Putamen (tissue), 1 donor: ENCODE data around the gene SCYL1.
"Not testable (repeated sequence)": the region's sequence is repeated elsewhere in the genome, so short reads cannot be mapped to it uniquely, and the experiment has no call there.

Experiments
- DNase-seq: peaks from one replicate; pipeline ENCODE4 v3.0.0-alpha.2; 2016; ENCODE audit warnings: low spot score

The SCYL1 gene

DNA sequence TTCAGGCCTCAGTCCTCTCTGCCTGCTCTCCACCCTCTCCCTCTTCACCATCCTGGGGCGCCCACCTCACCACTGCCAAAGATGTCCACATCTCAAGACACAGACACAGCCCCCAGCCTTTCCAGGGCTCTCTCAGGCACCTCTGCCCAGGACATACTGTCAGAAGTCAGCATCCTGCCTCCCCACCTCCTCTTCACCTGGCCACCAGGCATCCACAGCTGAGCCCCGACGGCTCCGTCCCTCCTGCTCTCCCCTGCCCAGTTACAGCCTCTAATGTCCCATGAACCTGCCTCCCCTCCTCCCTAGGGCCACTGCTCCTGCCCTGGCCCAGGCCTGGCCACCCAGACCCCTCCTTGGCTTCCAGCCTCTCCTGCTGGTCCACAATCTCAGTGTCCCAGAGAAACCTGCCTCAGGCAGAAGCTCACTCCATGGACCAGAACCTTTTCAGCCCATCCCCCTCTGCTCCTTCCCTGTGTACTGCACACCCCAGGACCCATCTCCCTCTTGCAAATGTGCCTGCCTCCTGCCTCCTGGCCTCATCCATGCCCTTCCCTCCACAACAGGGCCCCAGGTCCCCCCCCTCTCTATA is 30.1 kb downstream of the SCYL1 start:
- DNase-seq: no peak

- no peak for DNase-seq
These were observed 30.9 kb downstream of the SCYL1 start for GRCh38 chr11:65555693-65556231.

DNA sequence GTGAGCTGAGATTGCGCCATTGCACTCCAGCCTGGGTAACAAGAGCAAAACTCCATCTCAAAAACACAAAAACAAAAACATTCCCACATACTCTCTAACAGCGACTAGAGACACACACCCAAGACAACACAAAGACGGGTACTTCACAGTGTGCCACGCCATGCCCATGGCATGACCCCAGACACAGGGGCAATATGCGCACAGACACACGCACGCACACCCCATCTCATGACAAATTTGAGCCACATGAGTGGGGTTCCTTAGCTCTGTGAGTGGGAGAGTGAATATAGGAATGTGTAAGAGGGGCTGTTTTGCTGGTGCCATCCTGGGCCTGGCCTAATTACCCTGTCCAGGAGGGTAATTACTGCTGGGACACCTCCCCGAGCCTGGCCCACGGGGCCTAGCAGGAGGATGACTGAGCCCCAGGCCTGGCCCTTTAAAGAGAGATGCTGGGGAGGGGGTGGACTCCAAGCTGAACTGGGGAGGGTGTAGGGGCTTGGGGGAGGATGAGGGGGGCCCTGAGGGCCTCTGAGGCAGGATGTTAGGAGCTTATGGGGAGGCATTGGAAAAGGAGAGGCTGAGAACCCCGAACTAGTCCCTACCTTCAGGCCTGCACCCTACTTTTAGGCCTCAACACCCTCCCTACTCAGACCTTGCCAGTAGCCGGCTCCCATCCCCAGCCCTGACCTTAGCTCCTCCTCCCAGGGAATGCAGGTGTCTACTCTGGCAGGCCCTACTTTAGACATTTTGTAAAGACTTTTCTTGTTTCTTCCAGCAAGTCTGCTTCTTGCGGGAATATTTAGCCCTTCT is 31.8 kb downstream of the SCYL1 start:
- no peak for DNase-seq

DNA sequence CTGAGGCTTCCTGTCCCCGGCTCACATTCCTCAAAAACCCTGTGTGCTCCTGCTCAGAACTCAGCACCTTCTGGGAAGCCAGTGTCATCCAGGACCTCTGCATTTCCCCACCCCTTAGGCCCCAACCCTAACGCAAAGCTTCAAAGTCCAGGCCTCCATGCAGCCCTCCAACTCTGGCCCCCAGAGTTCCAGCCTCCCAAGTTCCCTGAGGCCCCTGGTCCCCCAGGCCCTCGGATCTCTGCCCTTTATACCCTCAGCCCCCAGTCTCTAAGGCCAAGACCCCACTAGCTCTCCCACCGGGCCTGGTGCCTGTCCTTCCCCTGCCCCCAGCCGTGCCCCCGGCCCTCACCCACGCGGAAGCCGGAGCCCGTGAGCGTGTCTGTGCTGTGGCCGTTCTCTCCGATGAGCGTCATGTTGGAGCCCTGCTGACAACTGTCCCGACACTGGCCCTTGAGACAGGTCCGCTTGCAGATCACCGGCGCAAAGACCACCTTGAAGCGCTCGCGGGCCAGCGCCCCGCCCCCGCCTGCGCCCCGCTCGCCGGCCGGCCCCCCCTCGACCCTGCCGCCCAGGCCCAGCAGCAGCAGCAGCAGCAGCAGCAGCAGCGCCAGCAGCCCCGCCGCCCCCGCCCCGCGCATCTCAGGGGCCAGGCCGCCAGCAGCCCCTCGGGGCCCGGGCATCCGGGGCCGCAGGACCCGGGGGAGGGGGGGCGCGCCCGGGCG is 32.6 kb downstream of the SCYL1 start:
- DNase-seq: no peak

DNA sequence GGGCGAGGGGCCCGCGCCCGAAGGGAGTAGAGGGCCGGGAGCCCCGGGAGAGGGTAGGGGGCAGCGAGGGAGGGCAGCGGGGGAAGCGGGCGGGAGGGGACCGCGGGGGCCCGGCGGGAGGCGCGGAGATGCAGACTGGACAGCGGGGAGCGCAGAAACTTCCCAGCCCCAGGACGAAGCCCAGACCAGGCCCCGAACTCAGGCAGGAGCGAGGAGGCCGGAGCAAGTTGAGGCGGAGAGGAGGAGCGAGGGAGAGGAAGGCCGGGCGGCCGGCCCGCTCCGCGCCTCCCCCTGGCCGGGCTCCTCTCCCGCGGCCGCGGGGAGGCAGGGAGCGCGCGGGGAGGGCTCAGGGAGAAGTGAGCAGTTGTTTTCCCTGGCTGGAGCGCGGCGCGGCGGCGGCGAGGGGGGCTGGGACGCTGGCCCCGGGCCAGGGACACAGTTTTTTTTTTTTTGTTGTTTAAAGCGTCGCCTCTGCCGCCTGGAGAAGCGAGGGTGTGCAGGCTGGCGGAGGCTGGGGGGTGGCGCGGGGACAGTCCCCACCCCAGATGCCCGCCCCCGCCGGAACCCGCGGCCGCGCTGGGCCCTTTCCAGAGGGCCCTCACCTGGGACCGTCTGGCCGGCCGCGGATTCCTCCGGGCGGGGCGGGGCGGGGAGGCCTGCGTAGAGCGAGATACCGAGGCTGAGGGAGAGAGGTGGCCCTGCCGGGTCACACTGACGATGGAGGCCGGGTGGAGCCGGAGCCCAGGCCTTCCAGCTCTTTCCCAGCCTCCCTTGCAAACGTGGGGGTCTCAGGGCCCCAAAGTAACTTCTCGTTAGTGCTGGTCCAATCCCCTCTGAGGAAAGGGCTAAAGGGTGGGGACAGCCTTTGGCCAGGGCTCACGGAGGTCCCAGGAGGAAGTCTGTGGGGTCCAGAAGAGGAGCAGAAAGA is 33.4 kb downstream of the SCYL1 start, which contains the start of gene LTBP3:
Gene LTBP3 (minus strand): TSS at position 358 of the 928 bp plus-strand sequence. CDS start 400 bp downstream, outside the sequence.
- DNase-seq: peak; percentile 92

DNA sequence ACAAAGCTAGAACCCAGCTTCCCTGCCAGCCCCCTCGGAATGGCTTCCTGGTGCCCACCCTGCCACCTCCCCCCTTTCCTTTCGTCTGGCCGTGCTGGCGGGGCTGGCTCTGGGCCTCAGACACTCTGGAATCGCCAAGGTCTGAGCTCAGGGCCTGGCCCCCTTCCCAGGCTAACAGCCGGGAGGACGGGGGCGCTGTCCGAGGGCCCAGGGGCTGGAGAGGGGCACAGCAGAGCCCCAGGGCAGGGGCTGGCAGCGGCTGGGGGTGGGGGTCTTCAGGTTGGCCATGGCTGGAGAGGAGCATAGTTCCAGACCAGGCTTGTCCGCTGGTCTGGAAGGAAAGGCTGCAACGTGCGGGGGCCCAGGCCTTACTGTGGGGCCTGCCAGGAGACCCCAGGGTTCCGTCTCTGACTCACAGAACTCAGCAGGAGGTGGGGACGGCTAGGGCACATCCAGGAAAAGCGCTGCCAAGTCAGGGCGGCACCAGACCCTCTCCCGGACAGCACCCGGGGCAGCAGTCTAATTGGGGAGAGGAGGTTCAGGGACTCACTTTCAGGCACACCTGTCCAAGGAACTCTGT is 34.1 kb downstream of the SCYL1 start:
- peak; percentile 83 for DNase-seq

GRCh38 chr11:65559535-65559934 is 34.7 kb downstream of the SCYL1 start:
- no peak for DNase-seq

DNA sequence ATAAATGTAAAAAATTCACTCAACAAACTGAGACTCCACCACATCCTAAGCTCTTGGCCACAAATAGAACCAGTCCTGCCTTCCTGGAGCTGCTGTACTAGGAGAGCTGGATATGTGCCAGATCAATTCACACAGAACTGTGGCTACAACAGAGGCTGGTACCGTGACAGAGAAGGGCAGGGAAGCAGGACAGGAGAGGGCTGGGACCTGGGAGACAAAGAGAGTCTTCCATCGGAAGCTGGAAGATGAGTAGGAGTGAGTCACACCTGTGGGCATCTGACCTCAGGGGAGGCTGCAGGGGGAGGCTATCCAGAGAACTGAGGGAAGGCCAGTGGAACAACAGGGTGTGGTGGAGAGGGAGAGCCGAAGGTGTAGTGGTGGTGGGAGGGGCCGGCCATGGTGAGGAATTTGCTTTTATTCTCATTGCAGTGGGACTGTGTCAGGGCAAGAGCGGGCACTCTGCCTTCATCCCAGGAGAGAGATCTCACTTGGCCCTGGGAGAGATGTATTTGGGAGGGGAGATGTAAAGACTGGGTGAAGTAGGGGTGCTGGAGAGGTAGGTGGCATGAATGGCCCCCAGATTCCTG is 35.2 kb downstream of the SCYL1 start:
- no peak for DNase-seq

DNA sequence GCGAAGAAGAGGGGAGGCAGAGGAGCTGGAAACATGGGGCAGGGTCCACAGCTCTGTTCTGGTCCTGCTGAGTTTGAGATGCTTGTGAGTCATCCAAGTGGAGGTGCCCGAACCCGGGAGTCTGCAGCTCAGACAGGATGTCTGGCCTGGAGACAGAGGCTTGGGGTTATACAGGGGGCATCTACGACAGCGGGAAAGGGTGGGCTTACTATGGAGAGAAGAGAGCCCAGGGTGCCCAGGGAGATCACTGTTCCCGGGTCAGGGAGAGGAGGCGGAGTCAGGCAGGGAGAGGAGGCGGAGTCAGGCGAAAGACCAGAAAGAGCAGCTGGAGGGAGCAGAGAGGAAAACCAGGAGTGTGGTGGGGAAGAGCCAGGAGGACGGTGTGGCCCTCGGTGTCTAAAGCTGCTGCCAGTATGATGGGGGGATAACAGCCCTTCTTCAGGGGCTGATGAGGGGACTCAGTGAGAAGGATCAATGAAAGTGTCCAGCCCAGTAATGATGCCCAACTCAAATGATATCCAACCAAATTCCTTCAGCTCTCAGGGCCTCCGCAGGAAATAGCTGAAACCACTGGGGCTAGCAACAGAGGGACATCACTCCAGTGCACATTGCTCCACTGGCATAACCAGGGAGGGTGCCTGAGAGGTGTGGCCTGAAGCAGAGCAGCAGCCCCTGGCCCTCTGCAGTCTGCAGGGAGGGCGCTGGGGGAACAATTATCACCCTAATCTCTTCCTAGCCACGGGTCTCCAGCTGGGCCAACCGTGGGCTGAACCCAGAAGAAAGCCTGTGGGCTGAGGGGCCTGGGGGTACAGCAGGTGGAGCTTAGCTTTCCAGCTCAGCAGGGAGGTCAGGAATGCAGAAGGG is 35.9 kb downstream of the SCYL1 start:
- DNase-seq: peak; percentile 51

GRCh38 chr11:65562020-65562419 is 37.1 kb downstream of the SCYL1 start:
- DNase-seq: no peak

DNA sequence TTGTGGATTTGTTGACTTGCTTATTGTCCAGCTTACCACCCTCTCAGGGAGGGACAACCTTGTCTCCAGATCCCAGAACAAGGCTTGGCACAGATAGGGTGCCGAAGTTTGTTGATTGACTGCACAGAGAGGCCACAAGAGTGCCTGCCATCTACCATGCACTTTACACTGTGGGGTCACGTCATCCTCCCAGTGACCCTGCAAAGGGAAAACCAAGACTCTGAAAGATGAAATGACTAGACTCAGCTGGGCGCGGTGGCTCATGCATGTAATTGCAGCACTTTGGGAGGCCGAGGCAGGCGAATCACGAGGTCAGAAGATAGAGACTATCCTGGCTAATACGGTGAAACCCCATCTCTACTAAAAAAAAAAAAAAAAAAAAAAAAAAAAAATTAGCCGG is 37.9 kb downstream of the SCYL1 start:
- no peak for DNase-seq

DNA sequence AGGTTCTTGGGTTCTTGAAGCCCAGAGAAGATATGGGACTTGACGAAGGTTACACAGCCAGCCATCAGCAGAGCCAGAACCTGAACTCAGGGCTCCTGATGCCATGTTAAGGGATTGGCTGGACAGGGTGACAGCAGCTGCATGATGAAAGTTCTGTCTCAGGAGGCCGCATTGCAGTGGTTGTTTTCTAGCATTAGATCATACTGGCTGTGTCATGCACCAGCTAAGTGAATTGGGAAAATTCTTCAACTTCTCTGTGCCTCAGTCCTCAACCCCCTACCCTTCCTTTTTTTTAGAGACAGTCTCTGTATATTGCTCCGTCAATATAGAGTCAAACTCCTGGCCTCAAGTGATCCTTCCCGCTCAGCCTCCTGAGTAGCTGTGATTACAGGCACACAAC is 38.7 kb downstream of the SCYL1 start:
- no peak for DNase-seq

DNA sequence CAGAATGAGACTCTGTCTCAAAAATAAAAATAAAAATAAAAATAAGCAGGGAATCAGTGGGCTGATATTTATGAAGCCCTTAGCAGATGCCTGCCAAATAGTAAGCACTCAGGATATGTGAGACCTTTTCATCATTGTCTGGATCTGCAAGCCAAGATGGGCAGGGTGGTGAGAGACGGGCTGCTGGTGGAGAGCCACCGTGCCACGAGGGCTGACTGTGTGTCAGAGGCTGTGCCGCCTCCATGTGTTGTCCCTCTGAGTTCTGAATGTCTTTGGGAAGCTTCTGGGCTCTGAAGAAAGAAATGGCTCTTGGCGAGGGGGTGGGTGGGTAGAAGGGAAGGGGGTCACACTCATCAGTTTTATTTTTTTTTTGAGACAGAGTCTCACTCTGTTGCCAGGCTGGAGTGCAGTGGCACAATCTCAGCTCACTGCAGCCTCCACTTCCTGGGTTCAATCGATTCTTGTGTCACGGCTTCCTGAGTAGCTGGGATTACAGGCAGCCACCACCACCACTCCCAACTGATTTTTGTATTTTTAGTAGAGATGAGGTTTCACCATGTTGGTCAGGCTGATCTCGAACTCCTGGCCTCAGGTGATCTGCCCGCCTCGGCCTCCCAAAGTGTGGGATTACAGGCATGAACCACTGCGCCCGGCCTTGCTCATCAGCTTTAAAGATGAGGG is 40.1 kb downstream of the SCYL1 start:
- DNase-seq: not testable (repeated sequence)

DNA sequence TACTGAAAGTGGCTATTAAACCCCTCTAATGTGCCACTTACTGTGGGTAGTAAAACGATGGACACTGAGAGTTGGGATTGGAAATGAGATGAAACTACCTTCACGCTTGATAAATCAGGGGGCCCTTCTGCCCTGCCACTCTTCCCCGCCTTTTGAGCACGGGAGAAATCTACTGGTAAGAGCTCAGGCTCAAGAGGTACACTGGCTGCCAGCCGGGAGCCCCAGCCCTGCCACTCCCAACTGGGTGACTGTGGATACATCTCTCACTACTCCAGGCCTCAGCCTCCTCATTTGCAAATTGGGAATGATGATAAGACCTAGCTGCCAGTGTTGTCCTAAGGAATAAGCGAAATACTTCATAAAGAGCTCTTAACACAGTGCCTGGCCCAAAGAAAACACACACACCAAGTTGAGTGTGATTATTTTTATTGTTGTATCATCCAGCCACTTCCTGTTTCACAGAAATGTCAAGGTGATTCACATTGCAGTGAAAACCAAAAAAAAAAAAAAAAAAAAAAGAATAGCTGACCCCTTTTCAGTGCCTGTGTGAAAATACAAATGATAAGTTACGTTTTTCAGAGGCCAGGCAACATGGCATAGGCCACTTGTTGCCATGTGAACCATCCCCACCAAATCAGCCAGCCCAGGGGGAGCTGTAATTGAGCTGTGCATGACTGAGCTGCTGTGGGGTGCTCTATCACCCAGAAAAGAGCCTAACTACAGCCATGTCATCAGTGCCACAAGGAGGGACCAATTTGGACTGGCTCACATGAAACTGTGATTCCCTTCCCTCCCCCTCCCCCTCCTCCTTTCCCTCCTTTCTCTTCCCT is 41.0 kb downstream of the SCYL1 start:
- no peak for DNase-seq

DNA sequence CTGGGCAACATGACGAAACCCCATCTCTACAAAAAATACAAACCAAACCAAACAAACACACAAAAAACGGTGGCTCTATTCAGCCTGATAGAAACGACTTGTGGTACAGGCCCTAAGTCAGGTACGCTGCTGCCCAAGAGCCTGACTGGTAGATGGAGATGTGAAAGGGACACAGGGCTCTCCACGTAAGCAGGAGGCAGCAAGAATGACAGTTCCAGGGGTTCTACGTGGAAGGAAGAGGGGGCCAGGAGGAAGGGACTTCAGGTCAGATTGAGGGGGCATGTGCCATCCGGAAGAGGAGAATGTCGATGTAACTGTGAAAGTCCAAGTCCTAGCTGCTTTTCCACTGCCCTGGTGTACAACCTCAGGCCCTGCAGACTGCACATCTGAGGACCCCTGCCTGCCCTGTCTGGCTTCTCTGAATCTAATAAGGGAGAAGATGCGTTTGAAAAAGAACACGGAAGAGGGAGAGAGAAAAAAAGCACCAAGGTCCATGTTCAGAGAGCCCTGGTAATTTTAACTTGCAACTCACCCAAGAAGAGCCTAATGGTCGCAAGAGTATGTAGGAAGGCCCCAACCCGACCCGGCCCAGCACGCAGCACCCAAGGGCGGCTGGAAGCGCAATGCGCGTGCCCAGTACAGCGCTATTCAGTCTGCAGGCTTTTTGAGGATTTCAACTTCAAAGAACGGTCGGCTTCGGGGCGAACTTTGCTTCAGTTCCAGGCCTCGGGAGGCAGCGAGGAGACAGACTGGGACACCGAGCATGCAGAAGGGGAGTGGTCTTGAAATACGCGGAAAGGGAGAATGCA is 44.5 kb downstream of the SCYL1 start:
- DNase-seq: no peak

DNA sequence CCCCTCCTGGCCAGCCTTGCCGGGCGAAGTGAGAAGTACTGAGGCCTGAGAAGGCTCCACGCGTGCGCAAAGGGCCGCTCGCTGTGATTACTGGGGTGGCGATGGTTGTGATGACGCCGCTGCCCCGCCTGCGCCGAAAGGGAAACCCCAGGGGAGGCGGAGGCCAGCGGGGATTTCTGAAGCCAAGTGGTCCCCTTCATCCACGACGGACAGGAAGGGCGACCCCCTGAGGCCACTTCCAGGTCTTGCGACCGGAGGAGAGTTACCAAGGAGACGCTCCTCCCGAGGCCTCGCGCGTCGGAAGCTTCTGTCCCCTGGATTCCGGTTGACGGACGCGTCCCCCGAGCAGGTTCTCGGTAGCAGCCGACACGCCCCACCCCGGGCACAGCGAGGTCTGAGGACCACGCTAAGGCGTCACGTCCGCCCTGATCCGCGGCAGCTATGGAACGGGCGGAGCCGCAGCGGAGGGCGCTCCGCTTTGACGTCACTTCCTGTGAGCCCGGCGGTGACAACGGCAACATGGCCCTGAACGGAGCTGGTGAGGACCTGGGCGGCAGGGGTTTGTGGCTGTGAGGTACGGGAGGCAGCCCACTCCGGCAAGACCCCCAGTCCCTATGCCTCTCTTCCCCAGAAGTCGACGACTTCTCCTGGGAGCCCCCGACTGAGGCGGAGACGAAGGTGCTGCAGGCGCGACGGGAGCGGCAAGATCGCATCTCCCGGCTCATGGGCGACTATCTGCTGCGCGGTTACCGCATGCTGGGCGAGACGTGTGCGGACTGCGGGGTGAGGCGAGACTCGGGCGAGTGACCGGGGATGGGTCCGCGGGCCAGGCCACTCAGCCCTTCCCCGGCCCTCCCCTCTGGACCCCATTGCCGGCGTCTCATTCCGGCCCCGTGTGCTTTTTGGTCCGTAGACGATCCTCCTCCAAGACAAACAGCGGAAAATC is 45.4 kb downstream of the SCYL1 start, which contains the start of gene ZNRD2:
Gene ZNRD2 (plus strand): TSS at position 505 of the 946 bp plus-strand sequence. CDS start 15 bp downstream, at position 520.
- peak; percentile 98 for DNase-seq
